ENCODE measurements around the gene HOXA3. TPM values are rescaled to one million over a fixed set of nuclear protein-coding genes. Genes with fewer than 3 reads are reported as not detected.

The HOXA3 gene
- total and polyA plus RNA-seq, 2 of the 13 experiments (the other 11 are each of a cell fraction or from before 2014, with no cell fraction given), result 2.9 to 4.6 TPM

- no peak for TF ChIP-seq ZNF451 (CRISPR knock-in tag; IDR thresholded peaks at IDR 0.05)
- no peak for TF ChIP-seq ZBTB21 (CRISPR knock-in tag; IDR thresholded peaks at IDR 0.05)
- TF ChIP-seq ARNT (IDR thresholded peaks at IDR 0.05), result no peak
- no peak for TF ChIP-seq PHF5A (CRISPR knock-in tag; IDR thresholded peaks at IDR 0.05; ENCODE audit: low read depth, unreplicated experiment)
- no peak for TF ChIP-seq ZNF18 (CRISPR knock-in tag; IDR thresholded peaks at IDR 0.05; ENCODE audit: insufficient replicate concordance)
- no peak for TF ChIP-seq ZNF251 (CRISPR knock-in tag; IDR thresholded peaks at IDR 0.05)
- TF ChIP-seq RXRA (CRISPR knock-in tag; IDR thresholded peaks at IDR 0.05), result no peak
- no peak for TF ChIP-seq DNMT1 (CRISPR knock-in tag; IDR thresholded peaks at IDR 0.05)
- no peak for TF ChIP-seq AHR (CRISPR knock-in tag; IDR thresholded peaks at IDR 0.05)
- TF ChIP-seq SIX4 (CRISPR knock-in tag; IDR thresholded peaks at IDR 0.05), result no peak
- no peak for TF ChIP-seq ETV5 (CRISPR knock-in tag; IDR thresholded peaks at IDR 0.05; ENCODE audit: borderline replicate concordance)
- TF ChIP-seq ZEB1 (IDR thresholded peaks at IDR 0.05; ENCODE audit: insufficient replicate concordance, low read depth), result no peak
- TF ChIP-seq ZNF792 (CRISPR knock-in tag; IDR thresholded peaks at IDR 0.05), result no peak
- TF ChIP-seq, protein P1, sequence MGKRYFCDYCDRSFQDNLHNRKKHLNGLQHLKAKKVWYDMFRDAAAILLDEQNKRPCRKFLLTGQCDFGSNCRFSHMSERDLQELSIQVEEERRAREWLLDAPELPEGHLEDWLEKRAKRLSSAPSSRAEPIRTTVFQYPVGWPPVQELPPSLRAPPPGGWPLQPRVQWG (CRISPR knock-in tag; IDR thresholded peaks at IDR 0.05; ENCODE audit: borderline replicate concordance, low read depth), result no peak
- TF ChIP-seq, protein P2, sequence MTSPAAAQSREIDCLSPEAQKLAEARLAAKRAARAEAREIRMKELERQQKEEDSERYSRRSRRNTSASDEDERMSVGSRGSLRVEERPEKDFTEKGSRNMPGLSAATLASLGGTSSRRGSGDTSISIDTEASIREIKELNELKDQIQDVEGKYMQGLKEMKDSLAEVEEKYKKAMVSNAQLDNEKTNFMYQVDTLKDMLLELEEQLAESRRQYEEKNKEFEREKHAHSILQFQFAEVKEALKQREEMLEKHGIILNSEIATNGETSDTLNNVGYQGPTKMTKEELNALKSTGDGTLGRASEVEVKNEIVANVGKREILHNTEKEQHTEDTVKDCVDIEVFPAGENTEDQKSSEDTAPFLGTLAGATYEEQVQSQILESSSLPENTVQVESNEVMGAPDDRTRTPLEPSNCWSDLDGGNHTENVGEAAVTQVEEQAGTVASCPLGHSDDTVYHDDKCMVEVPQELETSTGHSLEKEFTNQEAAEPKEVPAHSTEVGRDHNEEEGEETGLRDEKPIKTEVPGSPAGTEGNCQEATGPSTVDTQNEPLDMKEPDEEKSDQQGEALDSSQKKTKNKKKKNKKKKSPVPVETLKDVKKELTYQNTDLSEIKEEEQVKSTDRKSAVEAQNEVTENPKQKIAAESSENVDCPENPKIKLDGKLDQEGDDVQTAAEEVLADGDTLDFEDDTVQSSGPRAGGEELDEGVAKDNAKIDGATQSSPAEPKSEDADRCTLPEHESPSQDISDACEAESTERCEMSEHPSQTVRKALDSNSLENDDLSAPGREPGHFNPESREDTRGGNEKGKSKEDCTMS (CRISPR knock-in tag; conservative IDR thresholded peaks at IDR 0.05), result no peak
- no peak for TF ChIP-seq ZNF839 (CRISPR knock-in tag; IDR thresholded peaks at IDR 0.05; ENCODE audit: borderline replicate concordance)
- no peak for TF ChIP-seq PAX8 (CRISPR knock-in tag; IDR thresholded peaks at IDR 0.05; ENCODE audit: borderline replicate concordance)
- TF ChIP-seq MXI1 (IDR thresholded peaks at IDR 0.05; ENCODE audit: borderline replicate concordance, low read depth, low read length), result no peak
- no peak for TF ChIP-seq RBM22 (optimal IDR thresholded peaks at IDR 0.05; ENCODE audit: low read length)
- no peak for TF ChIP-seq TOE1 (CRISPR knock-in tag; IDR thresholded peaks at IDR 0.05)
- TF ChIP-seq RBAK (CRISPR knock-in tag; IDR thresholded peaks at IDR 0.05), result no peak
- TF ChIP-seq FOXK1 (CRISPR knock-in tag; IDR thresholded peaks at IDR 0.05; ENCODE audit: borderline replicate concordance, low read depth), result no peak
- no peak for TF ChIP-seq ZNF44 (CRISPR knock-in tag; IDR thresholded peaks at IDR 0.05)
- no peak for TF ChIP-seq DPF2 (CRISPR knock-in tag; IDR thresholded peaks at IDR 0.05; ENCODE audit: borderline replicate concordance, low read depth)
- no peak for TF ChIP-seq PREB (CRISPR knock-in tag; IDR thresholded peaks at IDR 0.05)
- TF ChIP-seq, protein P3, sequence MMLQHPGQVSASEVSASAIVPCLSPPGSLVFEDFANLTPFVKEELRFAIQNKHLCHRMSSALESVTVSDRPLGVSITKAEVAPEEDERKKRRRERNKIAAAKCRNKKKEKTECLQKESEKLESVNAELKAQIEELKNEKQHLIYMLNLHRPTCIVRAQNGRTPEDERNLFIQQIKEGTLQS (CRISPR knock-in tag; IDR thresholded peaks at IDR 0.05), result no peak
These were observed 56.3 kb downstream of the HOXA3 start, which contains the start of gene HOXA1 (continued) for GRCh38 chr7:27095897-27096767.

All from HepG2 (cell line).